ENCODE data around the gene TAS2R46. TPM values are rescaled to one million over a fixed set of nuclear protein-coding genes. Genes with fewer than 3 reads are reported as not detected.
"Not testable (repeated sequence)": the region's sequence is repeated elsewhere in the genome, so short reads cannot be mapped to it uniquely, and the experiment has no call there.

The TAS2R46 gene
- 1 to 10 TPM; 2.5 to 5.1 (median 4.5) TPM for total RNA-seq

GRCh38 chr12:11062194-11062593, at the start of gene TAS2R46:
TSS of gene TAS2R46 (minus strand) at chr12:11062294. CDS start at chr12:11062294, 0 bp downstream.
- H3K4me1 ChIP-seq; H3K27ac ChIP-seq; H3K36me3 ChIP-seq; intact Hi-C loops (cut with DNase I); H3K4me3 ChIP-seq (replicated peaks in 1 of 3); H3K9me3 ChIP-seq; H3K27me3 ChIP-seq; DNase-seq: not testable (repeated sequence)
- WGBS, 2 donors = 80 to 94% methylated on average over 1 of the region's 1 CpG

- intact Hi-C loops (cut with DNase I) = not testable (repeated sequence)
- 91 to 97% methylated on average over 1 of the region's 1 CpG for WGBS, 2 donors
Measured at GRCh38 chr12:11111213-11111612, 49.1 kb upstream of the TAS2R46 start.

GRCh38 chr12:11108862-11109261, 46.8 kb upstream of the TAS2R46 start:
- TF ChIP-seq CTCF (IDR thresholded peaks at IDR 0.05) = no peak
- no peak for TF ChIP-seq POLR2A (IDR thresholded peaks at IDR 0.05)
- intact Hi-C loops (cut with DNase I) = no loop called here
- WGBS, 2 donors = 87 to 94% methylated on average over 2 of the region's 2 CpGs
- Histone ChIP-seq H3K27me3 (no peaks in the 10 kb centered on the region), H3K27ac (no peak overlapping the region), H3K36me3 (peaks cover 0 to 3% of the 10 kb centered on the region in 2 donors), H3K9me3 (no peaks in the 10 kb centered on the region), H3K4me1 (no peaks in the 10 kb centered on the region), H3K4me3 (replicated peaks in 1 of 3) (no peak overlapping the region)
- DNase-seq = no peak

More at GRCh38 chr12:11111213-11111612, 49.1 kb upstream of the TAS2R46 start:
- H3K27me3 ChIP-seq; H3K4me1 ChIP-seq; DNase-seq; H3K36me3 ChIP-seq; H3K9me3 ChIP-seq; H3K27ac ChIP-seq; H3K4me3 ChIP-seq (replicated peaks in 1 of 3): not testable (repeated sequence)

GRCh38 chr12:11107719-11108118, 45.6 kb upstream of the TAS2R46 start:
- H3K27me3 ChIP-seq = no peaks in the 10 kb centered on the region
- no peak for TF ChIP-seq POLR2A (IDR thresholded peaks at IDR 0.05)
- TF ChIP-seq CTCF (IDR thresholded peaks at IDR 0.05) = no peak
- peaks cover 0 to 3% of the 10 kb centered on the region in 2 donors for H3K36me3 ChIP-seq
- no peaks in the 10 kb centered on the region for H3K9me3 ChIP-seq
- DNase-seq = no peak
- no peak overlapping the region for H3K4me3 ChIP-seq (replicated peaks in 1 of 3)
- WGBS, 2 donors = 85 to 93% methylated on average over 1 of the region's 1 CpG
- H3K4me1 ChIP-seq = no peaks in the 10 kb centered on the region
- intact Hi-C loops (cut with DNase I) = no loop called here
- H3K27ac ChIP-seq = no peak overlapping the region

- WGBS, 2 donors = 97% methylated on average over 2 of the region's 2 CpGs
- TF ChIP-seq CTCF (IDR thresholded peaks at IDR 0.05) (no peak), POLR2A (IDR thresholded peaks at IDR 0.05) (no peak)
Measured at GRCh38 chr12:11106288-11106687, 44.2 kb upstream of the TAS2R46 start.

GRCh38 chr12:11105546-11105945, 43.5 kb upstream of the TAS2R46 start:
- H3K4me3 ChIP-seq (replicated peaks in 1 of 3) = no peak overlapping the region
- no peaks in the 10 kb centered on the region for H3K9me3 ChIP-seq
- peaks cover 0 to 3% of the 10 kb centered on the region in 2 donors for H3K36me3 ChIP-seq
- no peaks in the 10 kb centered on the region for H3K27me3 ChIP-seq
- H3K27ac ChIP-seq = no peak overlapping the region
- no peak for TF ChIP-seq CTCF (IDR thresholded peaks at IDR 0.05)
- no peak for TF ChIP-seq POLR2A (IDR thresholded peaks at IDR 0.05)
- no peaks in the 10 kb centered on the region for H3K4me1 ChIP-seq
- no peak for DNase-seq
- intact Hi-C loops (cut with DNase I) = no loop called here
- 71 to 94% methylated on average over 2 of the region's 2 CpGs for WGBS, 2 donors

More at GRCh38 chr12:11106288-11106687, 44.2 kb upstream of the TAS2R46 start:
- intact Hi-C loops (cut with DNase I) = no loop called here
- Histone ChIP-seq H3K4me1 (no peaks in the 10 kb centered on the region), H3K36me3 (peaks cover 0 to 3% of the 10 kb centered on the region in 2 donors), H3K27me3 (no peaks in the 10 kb centered on the region), H3K27ac (no peak overlapping the region), H3K9me3 (no peaks in the 10 kb centered on the region), H3K4me3 (replicated peaks in 1 of 3) (no peak overlapping the region)
- no peak for DNase-seq

- H3K4me1 ChIP-seq; H3K4me3 ChIP-seq (replicated peaks in 1 of 3); H3K27me3 ChIP-seq; H3K27ac ChIP-seq; DNase-seq; H3K9me3 ChIP-seq; H3K36me3 ChIP-seq; intact Hi-C loops (cut with DNase I): not testable (repeated sequence)
- WGBS, 2 donors = no CpG with 5 or more reads among the region's 2 CpGs
Measured at GRCh38 chr12:11094910-11095309, 32.8 kb upstream of the TAS2R46 start.
